Endothelial cell (in vitro differentiated cells): ENCODE measurements around the gene MYO1E. TPM values are rescaled to one million over a fixed set of nuclear protein-coding genes. Genes with fewer than 3 reads are reported as not detected.

Experiments used
- DNase-seq: peaks from one replicate; pipeline ENCODE4 v3.0.0; 2021; ENCODE audit warnings: low spot score
- H3K27ac Mint-ChIP-seq: one replicate; pipeline ENCODE4 v1.8.0; 2021; ENCODE audit warnings: mixed read lengths, inconsistent platforms; ENCODE audit not compliant: unreplicated experiment
- H3K27me3 Mint-ChIP-seq: one replicate; pipeline ENCODE4 v1.8.0; 2021; ENCODE audit warnings: mild to moderate bottlenecking, moderate library complexity, mixed read lengths, inconsistent platforms; ENCODE audit not compliant: unreplicated experiment
- H3K36me3 Mint-ChIP-seq: one replicate; pipeline ENCODE4 v1.8.0; 2021; ENCODE audit warnings: mild to moderate bottlenecking, low read depth, mixed read lengths, inconsistent platforms; ENCODE audit not compliant: unreplicated experiment
- H3K4me1 Mint-ChIP-seq: one replicate; pipeline ENCODE4 v1.8.0; 2021; ENCODE audit warnings: mild to moderate bottlenecking, mixed read lengths, inconsistent platforms; ENCODE audit not compliant: unreplicated experiment
- H3K4me3 Mint-ChIP-seq: one replicate; pipeline ENCODE4 v1.8.0; 2021; ENCODE audit warnings: mild to moderate bottlenecking, mixed read lengths, inconsistent platforms; ENCODE audit not compliant: unreplicated experiment
- H3K9me3 Mint-ChIP-seq: one replicate; pipeline ENCODE4 v1.8.0; 2021; ENCODE audit warnings: mixed read lengths, inconsistent platforms; ENCODE audit not compliant: unreplicated experiment
- total RNA-seq: library from RNA; stranded (reverse); fragmentation: NEBNext Ultra II Directional; extraction: Animal tissue kit (Norgen Biotek cat#: 25700); gene quantifications from one replicate; pipeline ENCODE4 v1.2.1, GENCODE V29; 2021; ENCODE audit not compliant: unreplicated experiment
- TF ChIP-seq, protein P1 (sequence below): fragments of 200-600 bp; sonication (generic); IDR thresholded peaks from one replicate; pipeline ENCODE4 v1.5.0; 2021; ENCODE audit warnings: antibody characterized with exemption; ENCODE audit not compliant: unreplicated experiment

Gene MYO1E
- total RNA-seq, 1 donor from 2014 or later = 146 TPM

DNA sequence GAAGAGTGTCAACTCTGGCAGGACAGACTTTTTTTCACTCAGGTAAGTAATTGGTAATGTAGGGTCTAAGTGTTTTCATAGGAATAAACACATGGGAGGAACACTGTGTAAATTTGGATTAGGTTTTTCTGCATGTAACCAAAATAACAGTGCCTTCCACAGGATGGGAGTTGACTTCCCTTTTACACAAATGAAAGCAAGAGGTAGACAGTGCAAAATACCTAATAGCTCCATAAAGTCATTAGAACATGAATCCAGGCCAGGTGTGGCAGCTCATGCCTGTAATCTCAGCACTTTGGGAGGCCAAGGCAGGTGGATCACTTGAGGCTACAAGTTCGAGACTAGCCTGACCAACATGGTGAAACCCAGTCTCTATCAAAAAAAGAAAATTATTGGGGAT, 25.5 kb upstream of the MYO1E start:
- TF ChIP-seq, protein P1, sequence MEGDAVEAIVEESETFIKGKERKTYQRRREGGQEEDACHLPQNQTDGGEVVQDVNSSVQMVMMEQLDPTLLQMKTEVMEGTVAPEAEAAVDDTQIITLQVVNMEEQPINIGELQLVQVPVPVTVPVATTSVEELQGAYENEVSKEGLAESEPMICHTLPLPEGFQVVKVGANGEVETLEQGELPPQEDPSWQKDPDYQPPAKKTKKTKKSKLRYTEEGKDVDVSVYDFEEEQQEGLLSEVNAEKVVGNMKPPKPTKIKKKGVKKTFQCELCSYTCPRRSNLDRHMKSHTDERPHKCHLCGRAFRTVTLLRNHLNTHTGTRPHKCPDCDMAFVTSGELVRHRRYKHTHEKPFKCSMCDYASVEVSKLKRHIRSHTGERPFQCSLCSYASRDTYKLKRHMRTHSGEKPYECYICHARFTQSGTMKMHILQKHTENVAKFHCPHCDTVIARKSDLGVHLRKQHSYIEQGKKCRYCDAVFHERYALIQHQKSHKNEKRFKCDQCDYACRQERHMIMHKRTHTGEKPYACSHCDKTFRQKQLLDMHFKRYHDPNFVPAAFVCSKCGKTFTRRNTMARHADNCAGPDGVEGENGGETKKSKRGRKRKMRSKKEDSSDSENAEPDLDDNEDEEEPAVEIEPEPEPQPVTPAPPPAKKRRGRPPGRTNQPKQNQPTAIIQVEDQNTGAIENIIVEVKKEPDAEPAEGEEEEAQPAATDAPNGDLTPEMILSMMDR = no peak
- Mint-ChIP-seq H3K4me3 (no peak overlapping the region), H3K27ac (no peak overlapping the region), H3K4me1 (no peaks in the 10 kb centered on the region), H3K9me3 (no peaks in the 10 kb centered on the region), H3K36me3 (no peaks in the 10 kb centered on the region), H3K27me3 (no peaks in the 10 kb centered on the region)
- DNase-seq = no peak

DNA sequence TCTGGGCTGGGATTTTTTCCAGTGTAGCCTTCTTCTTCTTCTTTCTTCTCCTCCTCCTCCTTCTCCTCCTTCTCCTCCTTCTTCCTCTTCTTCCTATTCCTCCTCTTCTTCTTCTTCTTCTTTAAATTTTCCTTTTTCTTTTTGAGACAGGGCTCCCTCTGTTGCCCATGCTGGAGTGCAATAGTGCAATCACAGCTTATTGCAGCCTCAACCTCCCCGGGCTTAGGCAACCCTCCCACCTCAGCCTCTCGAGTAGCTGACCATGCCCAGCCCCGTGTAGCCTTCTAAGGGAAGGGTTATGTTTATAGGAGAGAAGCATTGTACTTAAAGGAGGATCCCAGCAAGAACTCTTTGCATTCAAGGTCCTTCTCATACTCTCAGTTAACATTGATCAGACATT, 24.0 kb upstream of the MYO1E start:
- Mint-ChIP-seq H3K9me3 (no peaks in the 10 kb centered on the region), H3K27ac (no peak overlapping the region), H3K4me3 (no peak overlapping the region), H3K4me1 (peaks cover 8% of the 10 kb centered on the region), H3K27me3 (peaks cover 2% of the 10 kb centered on the region), H3K36me3 (no peaks in the 10 kb centered on the region)
- no peak for DNase-seq
- TF ChIP-seq, protein P1 = no peak

DNA sequence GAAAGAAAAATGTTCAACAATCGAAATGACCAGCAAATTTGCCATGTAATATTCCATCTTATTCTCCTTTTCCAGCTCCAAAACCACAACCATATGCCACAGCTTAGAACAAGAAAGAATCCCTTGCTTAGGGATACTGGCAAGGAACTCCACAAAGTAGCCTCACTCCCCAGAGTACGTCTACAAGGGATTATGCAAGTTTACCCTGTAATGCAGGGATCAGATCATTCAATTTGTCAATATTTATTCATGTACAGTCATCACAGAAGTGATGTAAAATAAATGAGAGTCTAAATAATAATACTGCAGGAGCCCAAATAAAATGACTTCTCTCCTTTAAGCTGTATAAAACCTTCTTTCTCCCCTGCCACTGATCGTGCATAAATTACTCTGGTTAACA, 23.5 kb upstream of the MYO1E start:
- no peaks in the 10 kb centered on the region for H3K36me3 Mint-ChIP-seq
- H3K9me3 Mint-ChIP-seq = no peaks in the 10 kb centered on the region
- TF ChIP-seq, protein P1 = no peak
- peaks cover 8% of the 10 kb centered on the region for H3K4me1 Mint-ChIP-seq
- peaks cover 2% of the 10 kb centered on the region for H3K27me3 Mint-ChIP-seq
- no peak overlapping the region for H3K4me3 Mint-ChIP-seq
- H3K27ac Mint-ChIP-seq = no peak overlapping the region
- no peak for DNase-seq

DNA sequence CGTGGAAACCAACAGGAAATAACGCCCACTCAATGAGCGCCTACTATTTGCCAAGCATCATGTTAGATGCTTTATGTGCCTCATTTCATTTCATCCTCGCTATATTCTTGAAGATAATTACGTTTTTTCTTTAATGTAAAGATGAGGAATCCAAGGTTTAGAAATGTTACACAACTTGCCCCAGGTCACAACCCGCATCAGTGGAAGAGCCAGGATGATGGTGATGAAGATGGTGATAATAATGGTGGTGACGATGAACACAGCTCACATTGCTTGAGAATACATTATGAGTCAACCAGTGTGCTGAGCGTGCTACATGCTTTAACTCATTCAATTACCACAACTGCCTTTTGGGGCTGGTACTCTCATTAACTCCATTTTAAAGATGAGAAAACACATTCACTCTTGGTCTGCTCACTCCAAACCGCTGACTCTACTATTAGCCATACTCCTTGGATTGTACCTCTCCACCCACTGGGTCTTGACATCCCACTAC, 21.5 kb upstream of the MYO1E start:
- H3K27me3 Mint-ChIP-seq = peaks cover 2% of the 10 kb centered on the region
- no peak for DNase-seq
- no peaks in the 10 kb centered on the region for H3K9me3 Mint-ChIP-seq
- H3K27ac Mint-ChIP-seq = peak overlapping the region; percentile 20
- no peak overlapping the region for H3K4me3 Mint-ChIP-seq
- H3K36me3 Mint-ChIP-seq = no peaks in the 10 kb centered on the region
- peaks cover 8% of the 10 kb centered on the region for H3K4me1 Mint-ChIP-seq
- TF ChIP-seq, protein P1 = no peak

DNA sequence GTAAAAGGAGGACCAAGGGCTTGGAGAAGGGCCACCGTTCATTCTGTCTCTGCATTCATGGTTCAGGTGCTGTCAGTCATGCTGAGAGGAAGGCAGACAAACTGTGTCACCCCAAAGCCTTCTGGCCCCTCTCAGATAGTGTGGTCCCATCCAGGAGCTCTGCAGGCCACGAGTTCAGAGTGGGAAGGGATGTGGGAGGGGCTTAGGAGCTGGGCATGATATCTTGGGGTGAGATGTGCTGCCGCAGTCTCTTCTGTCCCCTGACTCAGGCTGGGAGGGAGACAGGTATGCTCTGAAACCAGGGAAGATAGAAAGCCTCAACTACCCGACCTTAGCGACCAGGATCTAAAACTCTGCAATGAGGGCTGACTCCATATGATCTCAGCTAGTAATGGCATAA, 19.6 kb upstream of the MYO1E start:
- H3K27ac Mint-ChIP-seq = no peak overlapping the region
- DNase-seq = no peak
- H3K36me3 Mint-ChIP-seq = no peaks in the 10 kb centered on the region
- H3K4me1 Mint-ChIP-seq = peaks cover 8% of the 10 kb centered on the region
- peaks cover 2% of the 10 kb centered on the region for H3K27me3 Mint-ChIP-seq
- no peaks in the 10 kb centered on the region for H3K9me3 Mint-ChIP-seq
- TF ChIP-seq, protein P1 = no peak
- no peak overlapping the region for H3K4me3 Mint-ChIP-seq
